Fibroblast of the conjunctiva (primary cell): Measurements from ENCODE around the gene SEBOX.
"Not testable (repeated sequence)": the region's sequence is repeated elsewhere in the genome, so short reads cannot be mapped to it uniquely, and the experiment has no call there.

Experiments used
- DNase-seq: peaks from one replicate; pipeline ENCODE4 v3.0.0-alpha.2; 2010; ENCODE audit warnings: low read depth

Gene SEBOX

DNA sequence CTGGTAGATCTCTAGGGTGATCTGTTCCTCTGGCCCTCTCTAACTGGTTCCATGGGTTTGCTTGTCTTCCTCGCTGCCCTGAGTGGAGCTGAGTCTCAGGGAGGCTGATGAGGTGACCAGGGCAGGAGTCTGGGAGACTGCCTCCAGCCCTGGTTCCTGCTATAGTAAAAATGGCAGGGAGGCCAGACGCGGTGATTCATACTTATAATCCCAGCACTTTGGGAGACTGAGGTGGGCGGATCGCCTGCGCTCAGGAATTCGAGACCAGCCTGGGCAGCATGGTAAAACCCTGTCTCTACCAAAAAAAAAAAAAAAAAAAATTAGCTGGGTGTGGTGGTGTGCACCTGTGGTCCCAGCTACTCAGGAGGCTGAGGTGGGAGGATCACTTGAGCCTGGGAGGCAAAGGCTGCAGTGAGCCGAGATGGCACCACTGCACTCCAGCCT lies 26.2 kb downstream of the SEBOX start:
- not testable (repeated sequence) for DNase-seq

DNA sequence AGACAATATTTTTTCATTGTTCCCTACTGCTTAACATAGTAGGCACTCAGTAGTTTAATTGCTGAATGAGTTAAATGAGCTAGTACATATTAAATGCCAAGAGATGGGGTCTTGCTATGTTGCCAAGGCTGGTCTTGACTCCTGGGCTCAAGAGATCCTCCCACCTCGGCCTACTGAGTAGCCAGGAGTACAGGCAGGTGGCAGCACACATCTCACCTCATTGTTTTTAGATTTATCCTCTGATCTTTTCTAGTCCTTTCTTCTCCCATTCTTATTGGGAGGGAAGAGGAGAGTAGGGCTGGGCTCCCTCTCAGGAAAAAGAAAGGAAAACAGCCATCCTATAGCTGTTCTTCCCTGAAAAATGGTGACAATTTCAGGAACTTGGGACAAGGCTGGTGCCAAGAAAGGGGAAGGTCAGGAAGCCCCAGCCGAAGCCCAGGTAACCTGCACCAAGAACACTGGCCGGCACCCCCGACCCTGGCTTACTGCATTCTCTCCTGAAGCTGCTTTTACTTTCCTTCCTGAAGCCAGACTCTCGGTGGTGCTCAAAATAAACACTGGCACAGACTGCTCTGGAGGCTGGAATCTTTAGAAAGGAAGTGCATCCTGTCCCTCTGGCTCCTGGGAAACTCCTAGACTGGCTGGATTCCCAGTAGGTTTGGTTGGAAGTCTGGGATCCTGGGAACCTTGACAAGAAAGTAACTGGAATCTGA lies 26.8 kb downstream of the SEBOX start:
- DNase-seq: no peak

DNA sequence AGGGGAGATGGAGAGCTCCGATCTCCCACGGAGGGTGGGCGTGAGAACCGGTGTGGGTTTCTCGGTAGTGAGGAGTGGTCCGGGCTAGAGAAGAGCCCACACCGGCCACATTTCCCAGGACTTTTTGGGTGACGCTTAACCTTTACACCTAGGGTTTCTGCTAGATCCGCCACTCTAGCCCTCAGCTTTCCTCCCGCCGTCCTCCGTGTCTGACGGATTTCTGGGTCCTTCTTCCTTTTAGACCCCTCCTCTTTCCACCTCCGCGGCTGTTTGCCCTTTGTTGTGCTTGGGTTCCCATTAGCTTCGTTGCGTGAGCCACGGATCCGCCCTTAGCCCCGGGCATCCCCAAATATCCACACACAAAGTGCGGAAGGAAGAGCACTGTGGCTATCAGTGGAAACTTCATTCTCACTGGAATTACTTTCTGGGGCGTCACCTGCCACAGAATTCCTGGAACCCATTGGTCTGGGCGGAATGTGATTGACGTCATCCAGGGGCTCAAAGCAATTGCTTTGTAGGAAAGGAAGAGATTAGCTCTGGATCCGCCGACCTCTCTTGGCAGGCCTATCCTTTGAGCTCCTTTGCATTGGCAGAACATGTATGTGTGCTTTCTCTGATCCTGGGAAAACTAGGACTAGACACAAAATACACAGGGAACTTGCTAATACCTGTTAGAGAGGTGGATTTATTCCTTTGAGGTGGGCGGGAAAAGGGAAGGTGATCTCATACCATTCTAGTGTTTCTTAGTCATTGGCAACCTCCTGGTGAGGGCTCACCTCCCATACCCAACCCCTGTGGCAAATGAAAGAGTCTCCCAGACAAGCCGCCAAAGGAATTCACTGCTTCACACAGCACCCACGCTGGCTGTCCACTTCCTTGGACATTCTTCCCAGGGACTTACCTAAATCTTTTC lies 28.8 kb downstream of the SEBOX start:
- peak; percentile 14 for DNase-seq

DNA sequence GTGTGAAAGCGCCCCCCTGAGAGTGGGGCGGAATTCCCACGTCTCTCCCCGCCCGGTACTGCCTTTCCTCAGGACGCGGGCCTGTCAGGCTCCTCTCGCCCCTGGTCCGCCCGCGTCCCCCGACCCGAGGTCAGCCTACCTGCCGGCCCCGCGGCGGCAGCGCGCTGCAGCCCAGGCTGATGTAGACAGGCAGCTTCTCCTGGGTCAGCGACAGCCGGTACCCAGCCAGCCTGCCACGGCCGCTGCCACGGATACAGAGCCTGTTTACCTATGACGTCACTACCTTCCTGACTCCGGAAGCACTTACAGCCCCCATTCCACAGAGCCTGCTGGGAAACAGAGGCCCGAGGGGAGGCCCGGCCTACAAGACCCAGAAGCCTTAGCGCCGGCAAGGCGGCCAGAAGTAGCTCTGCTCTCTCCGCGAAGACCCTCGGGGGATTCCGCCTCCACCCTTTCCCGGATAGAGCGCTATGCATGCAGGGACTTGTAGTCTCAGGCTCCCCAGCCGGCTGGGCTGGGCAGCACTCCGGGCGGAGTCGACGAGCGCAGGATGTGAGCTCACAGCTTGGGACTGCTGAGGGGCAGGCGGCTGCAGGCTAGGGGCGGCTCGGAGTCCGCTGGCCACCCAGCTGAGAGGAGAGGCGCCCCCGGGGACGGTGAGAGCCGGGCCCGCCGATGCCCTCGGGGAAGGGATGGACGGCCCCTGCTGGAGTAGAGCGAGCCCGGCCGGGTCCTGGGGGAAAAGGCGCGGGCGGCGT lies 29.6 kb downstream of the SEBOX start, which contains the start of the genes IFT20 and TNFAIP1:
Gene IFT20 (minus strand): TSS at position 272 of the 758 bp plus-strand sequence. CDS start 3,487 bp downstream, outside the sequence.
Gene TNFAIP1 (plus strand): TSS at position 561 of the 758 bp plus-strand sequence. CDS start 3,761 bp downstream, outside the sequence.
- DNase-seq: peak; percentile 100

DNA sequence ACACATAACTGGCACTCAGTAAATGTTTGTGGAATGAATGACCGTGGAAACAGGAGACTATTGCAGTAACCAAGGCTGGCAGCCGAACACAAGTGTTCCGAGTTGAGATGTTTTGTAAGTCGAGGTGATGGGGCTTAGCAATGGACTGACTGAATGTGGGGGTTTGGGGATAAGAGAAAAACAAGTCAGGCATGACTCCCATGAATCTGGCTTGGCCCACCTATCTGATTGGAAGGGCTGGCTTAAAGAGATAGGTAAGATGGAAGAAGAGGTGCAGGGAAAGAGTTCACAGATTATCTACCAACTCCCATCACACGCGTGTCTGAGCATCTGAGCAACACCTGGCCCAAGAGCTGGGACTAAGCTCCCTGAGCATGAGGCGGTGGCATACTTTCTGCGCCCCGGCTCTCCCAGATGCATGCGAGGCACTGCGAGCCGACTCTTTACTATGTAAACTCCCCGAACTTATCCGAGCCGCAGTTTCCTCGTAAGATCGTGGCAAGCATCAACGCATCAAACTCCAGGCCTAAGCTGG lies 30.3 kb downstream of the SEBOX start:
- DNase-seq: peak; percentile 14

DNA sequence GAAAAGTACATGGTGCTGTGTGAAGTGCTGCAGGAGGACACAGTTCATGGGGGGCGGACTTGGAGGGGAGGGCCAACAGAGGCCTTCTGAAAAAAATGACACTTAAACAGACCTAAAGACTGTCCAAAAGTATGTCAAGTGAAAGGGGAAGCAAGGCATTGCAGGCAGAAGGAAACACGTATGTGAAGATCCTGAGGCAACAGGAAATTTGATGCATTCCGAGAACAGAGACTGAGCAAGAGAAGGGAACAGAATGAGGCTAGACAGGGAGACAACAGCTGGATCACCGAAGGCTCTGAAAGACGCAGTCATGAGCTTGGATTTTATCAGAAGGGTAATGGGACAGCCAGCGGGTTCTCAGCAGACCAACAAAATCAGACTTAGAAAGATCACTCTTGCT lies 30.8 kb downstream of the SEBOX start:
- DNase-seq: no peak

DNA sequence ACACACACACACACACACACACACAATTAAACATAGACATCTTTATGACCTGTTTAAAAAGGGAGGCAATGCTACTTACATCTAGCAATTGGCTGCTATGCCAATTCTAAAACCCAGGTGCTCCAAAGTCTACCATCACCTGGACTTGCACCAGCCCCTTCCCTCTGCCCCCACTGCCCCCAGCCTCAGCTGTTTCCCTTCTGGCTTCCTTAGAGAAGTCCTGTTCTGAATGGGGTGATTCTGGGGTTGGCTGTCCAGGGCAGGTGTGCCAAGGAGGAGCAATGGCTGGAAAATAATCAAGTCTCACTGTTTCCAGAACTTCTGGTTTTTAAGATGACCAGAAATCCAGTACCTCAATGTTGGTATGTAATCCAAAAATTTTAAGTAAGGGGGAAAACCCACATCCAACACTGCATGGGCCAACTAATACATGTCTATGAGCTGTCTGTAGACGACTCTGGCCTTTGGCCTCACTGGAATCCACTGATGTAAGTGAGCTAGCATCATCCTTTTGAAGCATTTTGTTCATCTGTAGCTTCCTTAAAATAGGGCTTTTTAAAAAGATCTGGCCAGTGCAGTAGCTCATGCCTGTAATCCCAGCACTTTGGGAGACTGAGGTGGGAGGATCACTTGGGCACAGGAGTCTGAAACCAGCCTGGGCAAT lies 31.8 kb downstream of the SEBOX start:
- no peak for DNase-seq

DNA sequence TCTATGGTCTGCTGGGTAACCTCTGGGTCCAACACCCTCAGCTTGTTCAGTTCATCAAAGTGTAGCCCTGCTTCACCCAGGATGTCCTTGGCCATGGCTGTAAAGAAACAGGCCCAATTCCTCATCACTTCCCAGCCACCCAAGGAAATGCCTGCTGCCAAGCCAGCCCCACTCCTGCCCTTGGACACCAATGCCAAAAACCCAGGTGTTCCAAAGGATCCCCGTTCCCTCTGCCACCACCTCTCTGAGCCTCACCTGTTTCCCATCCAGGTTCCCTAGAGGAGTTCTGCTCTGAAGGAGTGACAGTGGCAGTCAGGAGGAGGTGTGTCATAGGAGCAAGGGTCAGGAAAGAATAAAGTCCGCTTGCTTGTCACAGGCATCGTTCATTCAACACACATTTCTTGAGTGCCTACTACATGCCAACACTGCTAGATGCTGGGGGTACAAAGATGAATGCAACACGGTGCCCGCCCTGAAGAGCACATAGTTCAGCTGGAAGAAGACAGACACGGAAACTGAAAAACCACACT lies 33.0 kb downstream of the SEBOX start:
- no peak for DNase-seq

DNA sequence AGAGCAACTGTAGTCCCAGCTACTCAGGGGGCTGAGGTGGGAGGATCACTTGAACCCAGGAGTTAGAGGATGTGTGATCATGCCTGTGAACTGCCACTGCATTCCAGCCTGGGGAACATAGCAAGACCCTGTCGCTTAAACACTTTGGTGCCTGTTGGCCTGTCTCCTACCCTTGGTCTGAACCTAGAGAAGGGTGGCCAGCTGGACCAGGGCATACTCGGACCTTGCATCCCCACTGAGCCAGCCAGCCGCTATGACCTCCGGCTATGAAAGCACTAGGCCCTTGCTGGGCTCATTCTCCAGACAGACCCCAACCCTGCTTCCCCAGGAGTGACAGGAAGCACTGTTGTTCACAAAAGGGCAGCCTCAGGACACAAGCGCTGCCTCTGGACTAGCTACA lies 34.3 kb downstream of the SEBOX start:
- DNase-seq: no peak

DNA sequence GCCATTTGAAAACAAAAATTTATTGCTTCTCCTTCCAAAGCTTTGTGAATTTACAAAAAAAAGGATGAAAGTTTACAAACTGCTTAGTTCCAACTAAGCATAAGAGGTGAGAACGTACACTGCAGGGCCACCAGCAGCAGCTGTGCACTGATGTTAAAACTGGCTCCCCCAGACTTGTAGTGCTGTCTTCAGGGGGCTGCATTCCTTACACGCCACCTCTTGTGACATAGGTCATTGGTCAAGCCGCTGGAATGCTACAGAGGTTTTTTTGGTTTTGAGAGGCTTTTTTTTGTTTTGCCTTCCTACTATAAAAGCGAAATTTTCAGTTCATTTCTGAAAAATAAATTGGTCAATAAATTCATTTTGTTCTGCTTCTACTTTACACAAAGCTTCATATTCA lies 36.7 kb downstream of the SEBOX start:
- DNase-seq: no peak

DNA sequence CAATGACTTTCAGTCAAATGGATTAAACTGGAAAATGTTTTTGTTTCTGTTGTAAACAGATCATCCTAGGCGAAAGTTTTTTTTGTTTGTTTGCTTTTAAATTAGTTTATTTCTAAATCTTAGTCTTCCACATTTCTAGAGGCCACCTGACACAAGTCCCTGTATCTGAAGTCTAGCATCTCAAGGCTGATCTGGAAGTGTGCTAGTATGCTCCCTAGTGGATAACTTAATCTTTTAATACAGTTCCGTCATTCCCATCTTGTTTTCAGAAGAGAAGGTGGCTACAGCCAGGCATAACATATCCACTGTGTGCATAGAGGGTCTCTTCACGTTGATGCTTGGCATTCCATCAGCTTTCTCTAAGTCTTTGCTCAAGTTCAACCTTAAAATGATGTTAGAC lies 37.3 kb downstream of the SEBOX start:
- peak; percentile 14 for DNase-seq

DNA sequence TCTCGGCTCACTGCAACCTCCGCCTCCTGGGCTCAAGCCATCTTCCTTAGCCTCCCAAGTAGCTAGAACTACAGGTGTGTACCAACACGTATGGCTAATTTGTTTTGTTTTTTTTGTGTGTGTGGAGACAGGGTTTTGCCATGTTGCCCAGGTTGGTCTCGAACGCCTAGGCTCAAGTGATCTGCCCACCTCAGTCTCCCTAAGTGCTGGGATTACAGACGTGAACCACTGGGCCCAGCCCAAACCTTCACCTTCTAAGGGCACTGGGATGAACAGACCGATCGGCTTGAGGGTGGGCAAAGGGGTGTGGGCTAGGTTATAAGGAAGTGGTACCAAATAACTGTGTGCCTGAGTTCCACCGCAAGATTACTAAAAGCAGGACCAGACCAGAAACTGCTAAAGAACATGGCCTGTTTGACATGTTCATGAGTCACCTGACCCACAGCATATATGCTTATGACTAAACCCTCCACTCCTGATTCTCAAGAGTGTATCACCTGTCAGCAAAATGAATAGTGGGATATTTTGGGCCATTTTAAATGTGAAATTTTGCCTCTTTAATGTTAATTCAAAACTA lies 37.9 kb downstream of the SEBOX start:
- DNase-seq: no peak

DNA sequence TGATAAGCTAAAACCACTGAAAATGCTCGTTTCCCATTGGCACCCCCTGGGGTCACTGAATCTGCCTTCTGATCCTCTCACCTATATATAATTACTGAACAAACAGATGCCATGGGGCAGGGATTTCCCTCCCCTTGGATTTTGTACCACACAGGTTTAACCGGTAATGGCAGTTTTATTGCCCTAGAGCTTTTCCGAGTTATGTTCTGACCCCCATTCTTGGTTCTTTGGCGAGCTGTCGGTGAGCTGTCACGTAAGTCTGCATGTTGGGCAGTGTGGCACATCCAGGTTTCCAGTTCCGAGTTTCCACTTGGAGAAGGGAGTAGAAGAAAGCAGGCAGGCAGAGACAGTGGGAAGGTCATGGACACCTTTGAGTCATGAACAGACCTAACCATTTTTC lies 38.9 kb downstream of the SEBOX start:
- DNase-seq: no peak

DNA sequence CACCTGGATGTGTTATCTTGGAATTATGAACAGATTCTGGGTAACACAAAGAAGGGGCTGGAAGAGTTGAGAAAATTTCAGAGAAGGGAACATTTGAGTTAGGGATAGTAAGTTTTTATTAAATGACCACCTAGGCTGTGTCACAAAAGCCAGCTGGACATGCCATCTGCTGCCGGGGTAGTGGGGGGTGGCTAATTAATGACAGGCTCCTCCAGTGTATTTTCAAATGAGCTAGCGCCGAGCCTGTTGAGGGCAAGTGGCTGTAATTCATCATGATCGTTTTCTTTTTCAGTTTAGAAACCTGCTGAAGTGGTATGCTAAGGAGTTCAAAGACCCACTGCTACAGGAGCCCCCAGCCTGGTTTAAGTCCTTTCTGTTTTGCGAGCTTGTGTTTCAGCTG lies 39.8 kb downstream of the SEBOX start:
- DNase-seq: no peak

DNA sequence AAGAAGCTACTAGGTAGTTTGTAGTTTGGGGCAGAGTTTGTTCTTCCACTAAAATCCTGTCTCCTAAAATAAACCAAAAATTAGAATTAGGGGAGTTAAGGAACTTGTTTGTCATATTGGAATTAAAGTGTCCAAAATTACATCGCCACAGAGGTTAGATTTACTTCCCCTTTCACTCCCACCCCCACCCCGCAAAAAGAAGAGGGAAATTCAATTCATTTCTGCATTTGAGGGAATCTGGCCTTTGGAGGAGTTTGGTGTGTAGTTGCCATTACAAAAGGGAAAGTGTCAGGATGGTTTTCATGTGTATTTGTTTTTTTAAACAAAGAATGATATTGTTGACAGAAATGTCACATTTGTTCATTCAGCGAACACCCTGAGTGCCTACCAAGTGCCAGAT lies 40.2 kb downstream of the SEBOX start:
- DNase-seq: no peak

DNA sequence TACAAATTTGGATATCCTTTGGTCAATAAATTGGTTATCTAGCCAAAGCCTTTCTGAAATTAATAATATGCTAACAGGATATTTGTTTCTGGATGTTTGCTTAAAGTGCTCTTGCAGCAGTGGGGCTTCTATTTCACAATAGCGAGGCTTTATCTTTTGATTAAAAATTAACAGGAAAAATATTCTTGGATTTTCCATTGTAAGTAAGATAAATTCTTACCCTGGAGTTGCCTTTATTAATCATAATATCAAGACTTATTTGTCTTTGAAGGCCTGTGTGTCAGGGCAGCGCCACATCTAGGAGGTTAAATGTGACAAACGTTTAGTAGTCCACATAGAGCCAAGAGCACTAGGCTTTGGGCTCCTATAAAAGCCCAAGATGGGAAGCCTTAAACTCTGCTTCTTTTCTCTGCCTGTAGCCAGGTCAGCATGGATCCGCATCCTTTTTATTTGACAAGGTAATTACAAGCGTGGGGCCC lies 40.7 kb downstream of the SEBOX start:
- no peak for DNase-seq

DNA sequence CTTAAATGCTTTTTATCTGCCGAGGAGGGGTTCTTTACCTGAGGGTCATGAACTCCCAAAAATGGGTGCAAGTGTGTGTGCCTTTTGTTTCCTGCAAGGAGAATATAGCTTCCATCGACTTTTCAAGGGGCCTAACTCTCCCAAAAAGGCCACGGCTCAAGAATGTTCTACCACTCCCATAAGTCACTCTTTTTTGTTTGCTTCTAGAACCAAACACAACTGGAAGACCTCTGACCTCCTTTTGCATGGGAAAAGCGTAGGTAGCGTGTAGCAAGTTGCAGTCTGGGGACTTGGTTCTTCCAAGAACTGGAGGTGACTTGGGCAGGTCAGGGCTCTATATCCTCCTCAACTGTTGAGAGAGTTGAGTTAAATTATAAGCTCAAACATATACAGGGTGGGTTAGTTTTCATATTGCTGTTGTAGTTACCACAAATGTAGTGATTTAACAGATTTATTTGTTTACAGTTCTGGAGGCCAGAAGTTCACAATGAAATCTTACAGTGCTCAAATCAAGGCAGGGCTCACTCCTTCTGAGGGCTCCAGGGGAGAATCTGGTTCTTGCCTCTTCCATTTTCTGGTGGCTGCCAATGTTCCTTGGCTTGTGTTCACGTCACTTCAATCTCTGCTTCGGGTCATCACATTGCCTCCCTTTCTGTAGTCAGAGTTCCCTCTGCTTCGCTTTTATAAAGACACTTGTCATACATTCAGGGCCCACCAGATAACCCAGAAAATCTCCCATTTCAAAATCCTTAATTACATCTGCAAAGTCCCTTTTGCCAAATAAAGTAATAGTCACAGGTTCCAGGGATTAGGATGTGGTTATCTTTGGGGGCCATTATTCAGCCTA lies 44.6 kb downstream of the SEBOX start:
- no peak for DNase-seq

DNA sequence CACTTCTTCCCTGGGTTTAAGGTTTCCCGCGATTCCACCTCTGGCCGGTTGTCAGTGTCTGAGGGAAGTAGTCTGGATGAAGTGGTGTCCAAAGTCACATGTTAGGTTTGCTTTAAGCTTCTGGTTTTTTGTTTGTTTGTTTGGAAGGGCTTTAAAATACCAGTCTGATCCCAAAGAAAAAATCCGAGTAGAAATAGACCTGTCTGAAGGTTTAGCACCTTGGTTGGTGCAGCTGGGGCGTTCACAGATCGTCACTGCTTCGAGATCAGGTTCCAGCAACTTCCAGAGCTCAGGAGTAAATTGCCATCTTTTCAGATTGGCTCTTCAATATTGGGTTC lies 45.4 kb downstream of the SEBOX start:
- DNase-seq: no peak

DNA sequence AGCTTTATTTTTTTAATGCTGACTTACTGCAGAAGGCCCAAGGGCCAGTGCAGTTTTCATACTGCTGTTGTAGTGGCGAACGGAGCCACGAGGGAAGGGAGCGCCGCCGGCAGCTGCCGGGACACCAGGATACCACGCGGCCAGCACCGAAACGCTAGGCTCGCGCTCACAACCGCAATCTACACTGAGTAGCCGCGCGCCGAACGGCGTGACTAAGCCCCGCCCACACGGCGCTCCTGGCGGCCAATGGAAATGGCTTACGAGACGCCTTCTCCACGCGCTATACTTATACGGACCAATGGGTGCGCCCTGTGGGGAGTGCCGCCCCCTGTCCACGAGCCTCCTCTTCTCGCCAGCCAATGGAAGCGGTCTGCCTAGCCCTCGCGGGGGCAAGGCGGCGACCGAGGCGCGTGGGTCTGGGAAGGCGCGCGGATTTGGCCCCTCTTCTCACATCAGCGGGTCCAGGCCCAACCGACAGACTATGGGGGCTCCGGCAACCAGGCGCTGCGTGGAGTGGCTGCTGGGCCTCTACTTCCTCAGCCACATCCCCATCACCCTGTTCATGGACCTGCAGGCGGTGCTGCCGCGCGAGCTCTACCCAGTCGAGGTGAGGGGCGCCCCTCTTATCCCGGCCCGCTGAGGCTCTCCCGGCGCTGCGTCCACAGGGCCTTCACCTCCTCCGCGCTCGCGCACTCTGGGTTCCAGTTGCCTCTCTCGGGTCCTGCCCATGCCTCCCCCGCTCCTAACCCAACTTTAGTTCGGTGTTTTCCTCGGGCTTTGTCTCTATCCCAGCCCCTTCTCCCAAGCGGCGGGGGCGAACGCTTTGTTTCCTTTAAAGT lies 46.0 kb downstream of the SEBOX start, which contains the start of gene TMEM97:
Gene TMEM97 (plus strand): TSS at position 442 of the 839 bp plus-strand sequence. CDS start 40 bp downstream, at position 482.
- peak; percentile 94 for DNase-seq
